Measurements from ENCODE around the gene SMIM35.

Gene SMIM35

GRCh38 chr11:117998664-117999353, 88.0 kb downstream of the SMIM35 start:
- Histone ChIP-seq H3K4me1 (no peaks in the 10 kb centered on the region), H2AFZ (no peak overlapping the region), H3K27me3 (ENCODE audit: control insufficient read depth, insufficient read depth, low read length) (no peaks in the 10 kb centered on the region), H3K27ac (no peak overlapping the region), H3K4me3 (ENCODE audit: low read depth, low read length) (no peak overlapping the region), H3K9me3 (ENCODE audit: control insufficient read depth, low read length) (no peaks in the 10 kb centered on the region), H3K79me2 (no peaks in the 10 kb centered on the region), H3K4me2 (ENCODE audit: low read length) (no peak overlapping the region), H3K36me3 (ENCODE audit: control insufficient read depth, insufficient read depth, low read length) (no peaks in the 10 kb centered on the region), H3K9ac (no peak overlapping the region)
- no peak for TF ChIP-seq CTCF (IDR thresholded peaks at IDR 0.05)

GRCh38 chr11:117997823-117998579, 88.8 kb downstream of the SMIM35 start:
- H3K36me3 ChIP-seq (ENCODE audit: control insufficient read depth, insufficient read depth, low read length), result no peaks in the 10 kb centered on the region

GRCh38 chr11:117997406-117997805, 89.4 kb downstream of the SMIM35 start:
- no peaks in the 10 kb centered on the region for H3K27me3 ChIP-seq (ENCODE audit: control insufficient read depth, insufficient read depth, low read length)
- no peak overlapping the region for H2AFZ ChIP-seq
- no peak for TF ChIP-seq CTCF (IDR thresholded peaks at IDR 0.05)
- no peak overlapping the region for H3K4me3 ChIP-seq (ENCODE audit: low read depth, low read length)
- H3K4me1 ChIP-seq, result no peaks in the 10 kb centered on the region
- H3K36me3 ChIP-seq (ENCODE audit: control insufficient read depth, insufficient read depth, low read length), result no peaks in the 10 kb centered on the region
- no peaks in the 10 kb centered on the region for H3K9me3 ChIP-seq (ENCODE audit: control insufficient read depth, low read length)
- no peaks in the 10 kb centered on the region for H3K79me2 ChIP-seq
- no peak overlapping the region for H3K9ac ChIP-seq
- H3K27ac ChIP-seq, result no peak overlapping the region
- H3K4me2 ChIP-seq (ENCODE audit: low read length), result no peak overlapping the region

More at GRCh38 chr11:117997823-117998579, 88.8 kb downstream of the SMIM35 start:
- no peak overlapping the region for H3K4me3 ChIP-seq (ENCODE audit: low read depth, low read length)
- H3K4me2 ChIP-seq (ENCODE audit: low read length), result no peak overlapping the region
- H3K9me3 ChIP-seq (ENCODE audit: control insufficient read depth, low read length), result no peaks in the 10 kb centered on the region
- no peak for TF ChIP-seq CTCF (IDR thresholded peaks at IDR 0.05)
- H2AFZ ChIP-seq, result no peak overlapping the region
- H3K9ac ChIP-seq, result no peak overlapping the region
- H3K27me3 ChIP-seq (ENCODE audit: control insufficient read depth, insufficient read depth, low read length), result no peaks in the 10 kb centered on the region
- H3K4me1 ChIP-seq, result no peaks in the 10 kb centered on the region
- H3K79me2 ChIP-seq, result no peaks in the 10 kb centered on the region
- no peak overlapping the region for H3K27ac ChIP-seq

- TF ChIP-seq CTCF (IDR thresholded peaks at IDR 0.05), result no peak
- no peak overlapping the region for H3K4me2 ChIP-seq (ENCODE audit: low read length)
- no peaks in the 10 kb centered on the region for H3K9me3 ChIP-seq (ENCODE audit: control insufficient read depth, low read length)
- no peaks in the 10 kb centered on the region for H3K27me3 ChIP-seq (ENCODE audit: control insufficient read depth, insufficient read depth, low read length)
- no peaks in the 10 kb centered on the region for H3K36me3 ChIP-seq (ENCODE audit: control insufficient read depth, insufficient read depth, low read length)
- H3K79me2 ChIP-seq, result no peaks in the 10 kb centered on the region
- no peak overlapping the region for H3K4me3 ChIP-seq (ENCODE audit: low read depth, low read length)
- H3K9ac ChIP-seq, result no peak overlapping the region
- H2AFZ ChIP-seq, result no peak overlapping the region
- H3K4me1 ChIP-seq, result no peaks in the 10 kb centered on the region
- no peak overlapping the region for H3K27ac ChIP-seq
Measured at GRCh38 chr11:117996058-117996457, 90.7 kb downstream of the SMIM35 start.

Measured in parathyroid adenoma (tissue), 2 donors.